K562 (cell line): ENCODE results near the gene FDX2. TPM values are rescaled to one million over a fixed set of nuclear protein-coding genes. Genes with fewer than 3 reads are reported as not detected.
A peak's percentile ranks its signal among the peaks of the same experiment; 100 is the strongest.

ENCODE experiments used
- CBX1 ChIP-seq: sonication (generic); IDR thresholded peaks from 2 replicates; pipeline ENCODE4 v1.6.1; 2016; ENCODE audit warnings: antibody characterized with exemption, low read depth, mild to moderate bottlenecking
- NUFIP1 ChIP-seq: fragments of 450-650 bp; IDR thresholded peaks from 2 replicates; pipeline ENCODE4 v1.6.1; 2018; ENCODE audit not compliant: partially characterized antibody
- PRDM10 ChIP-seq: fragments of 450-650 bp; IDR thresholded peaks from 2 replicates; pipeline ENCODE4 v1.6.1; 2018; ENCODE audit not compliant: partially characterized antibody
- REST ChIP-seq, 2 experiments: fragments of 450-650 bp; formaldehyde crosslinking in 1 of 2; IDR thresholded peaks; 2 replicates each; pipeline versions ENCODE4 v1.4.0 to v1.6.1; 2014 to 2020; ENCODE audit warnings: mild to moderate bottlenecking in 2 of 2, borderline replicate concordance in 1 of 2, low read depth in 1 of 2
- USF1 ChIP-seq: sonication (generic); formaldehyde crosslinking; IDR thresholded peaks from 2 replicates; pipeline ENCODE4 v1.9.0; 2022; ENCODE audit warnings: mild to moderate bottlenecking, missing genetic modification reagents
- YY1 ChIP-seq, 3 experiments: IDR thresholded peaks; 2 replicates each; pipeline ENCODE4 v1.6.1; 2011; ENCODE audit warnings: low read length in 2 of 3, mild to moderate bottlenecking in 2 of 3, moderate library complexity in 2 of 3, borderline replicate concordance in 1 of 3, control low read depth in 1 of 3, low read depth in 1 of 3; ENCODE audit not compliant: insufficient read depth in 3 of 3, insufficient replicate concordance in 2 of 3, control insufficient read depth in 1 of 3, insufficient read length in 1 of 3; ENCODE audit errors: extremely low read depth in 1 of 3
- ZMIZ1 ChIP-seq, 2 experiments: fragments of 150-350 bp in 1 of 2; IDR thresholded peaks; 2 replicates each; pipeline ENCODE4 v1.6.1; 2012 to 2016; ENCODE audit warnings: low read depth in 2 of 2, low read length in 2 of 2, mild to moderate bottlenecking in 1 of 2, moderate library complexity in 1 of 2
- polyA plus RNA-seq, 8 experiments: library from polyadenylated mRNA; depleted of rRNA in 4 of 8; stranded (reverse) in 5 of 8; unstranded in 3 of 8; fragments of >200 nt; fragmentation: Nextera tagmentation in 2 of 8; fragmentation: Illumina TruSeq in 1 of 8; extraction: Ambion mirVana in 2 of 8; extraction: Trizol in 1 of 8; gene quantifications; 2 replicates each; pipeline versions ENCODE4 v1.2.1 to v1.2.3, GENCODE V29; 2011 to 2014; ENCODE audit warnings: inconsistent platforms in 1 of 8, missing spikeins in 1 of 8
- total RNA-seq, 7 experiments: library from RNA; depleted of rRNA in 6 of 7; stranded (reverse); fragments of >200 nt in 6 of 7; fragmentation: Illumina TruSeq in 2 of 7; extraction: Trizol in 2 of 7; gene quantifications; 2 replicates each; pipeline versions ENCODE4 v1.2.1 to v1.2.3, GENCODE V29; 2011 to 2021; ENCODE audit warnings: low replicate concordance in 1 of 7

Gene FDX2
- total and polyA plus RNA-seq, 9 of the 15 experiments (the other 6 are each of a cell fraction or from before 2014, with no cell fraction given): 2.5 to 49.8 (median 29.7) TPM

- TF ChIP-seq CBX1 (peak; percentile 69; the same call in 1 of the 2 replicates), PRDM10 (peak; percentile 17), REST (IDR thresholded peaks at IDR 0.05; ENCODE audit: borderline replicate concordance) (peak; percentile 87), REST (CRISPR knock-in tag; IDR thresholded peaks at IDR 0.05; ENCODE audit: low read depth) (no peak), USF1 (CRISPR knock-in tag) (peak; percentile 99), ZMIZ1 (IDR thresholded peaks at IDR 0.05; ENCODE audit: low read depth in 2 of 2, low read length in 2 of 2) (peak in 1 of 2 experiments; percentile 43; a peak in 1 of 4 replicates), YY1 (IDR thresholded peaks at IDR 0.05; ENCODE audit: borderline replicate concordance in 1 of 3, control insufficient read depth in 1 of 3, extremely low read depth in 1 of 3, insufficient read depth in 3 of 3, insufficient read length in 1 of 3, insufficient replicate concordance in 2 of 3, low read depth in 1 of 3, low read length in 2 of 3) (peak; percentile 95 to 100 (median 99)), NUFIP1 (no peak)
These were observed at the start of gene FDX2 (continued) for GRCh38 chr19:10315335-10316214.
